ENCODE data around the gene NUP50.

NUP50 gene

GRCh38 chr22:45229181-45229580 lies 65.5 kb downstream of the NUP50 start:
- no peak overlapping the region for H3K4me3 ChIP-seq (ENCODE audit: insufficient read depth in 1 of 2, low read depth in 1 of 2, low read length in 2 of 2)
- no peak overlapping the region for H2BK5ac ChIP-seq (ENCODE audit: low read depth, low read length, poor library complexity, severe bottlenecking)
- H3K27me3 ChIP-seq (ENCODE audit: control insufficient read depth in 1 of 2, insufficient read depth in 1 of 2, low read length in 2 of 2): no peaks in the 10 kb centered on the region
- H3K79me1 ChIP-seq (replicated peaks; ENCODE audit: low read length, poor library complexity, severe bottlenecking): peaks cover 55% of the 10 kb centered on the region
- no peaks in the 10 kb centered on the region for H3K9me3 ChIP-seq (ENCODE audit: control insufficient read depth, low read length)
- no peak overlapping the region for H4K8ac ChIP-seq (ENCODE audit: low read length)
- H3K18ac ChIP-seq (ENCODE audit: low read depth in 1 of 2, low read length in 2 of 2): no peak overlapping the region
- no peak overlapping the region for H3K23ac ChIP-seq (ENCODE audit: low read length in 2 of 2)
- peaks cover 8% of the 10 kb centered on the region for H3K4me1 ChIP-seq (ENCODE audit: control insufficient read depth, insufficient read depth, low read depth, low read length)
- WGBS: 96% methylated on average over 9 of the region's 13 CpGs
- no peak overlapping the region for H4K91ac ChIP-seq (ENCODE audit: low read length)
- no peak overlapping the region for H2BK15ac ChIP-seq (ENCODE audit: low read depth, poor library complexity, severe bottlenecking)
- no peak overlapping the region for H3K4ac ChIP-seq (ENCODE audit: low read depth in 1 of 2, low read length in 2 of 2)
- no peak overlapping the region for H2AK5ac ChIP-seq (ENCODE audit: low read length, severe bottlenecking)
- H3K9ac ChIP-seq (ENCODE audit: low read length): no peak overlapping the region
- no peak overlapping the region for H2AFZ ChIP-seq (ENCODE audit: low read depth, low read length)
- H3K14ac ChIP-seq (ENCODE audit: low read length in 2 of 2): no peak overlapping the region
- H2BK12ac ChIP-seq (ENCODE audit: low read length in 2 of 2): no peak overlapping the region
- H3K36me3 ChIP-seq (ENCODE audit: control insufficient read depth in 1 of 2, insufficient read depth in 2 of 2, low read depth in 1 of 2, low read length in 2 of 2): peaks cover 0 to 39% of the 10 kb centered on the region in 2 experiments
- no peak overlapping the region for H3K27ac ChIP-seq (ENCODE audit: low read length, poor library complexity, severe bottlenecking)
- no peak overlapping the region for H3K4me2 ChIP-seq (ENCODE audit: low read length, poor library complexity, severe bottlenecking)
- H2BK120ac ChIP-seq (ENCODE audit: low read depth, low read length): no peak overlapping the region
- no peak for DNase-seq

GRCh38 chr22:45230026-45230721 lies 66.4 kb downstream of the NUP50 start:
- Histone ChIP-seq H3K4me2 (ENCODE audit: low read length, poor library complexity, severe bottlenecking) (no peak overlapping the region), H4K8ac (ENCODE audit: low read length) (no peak overlapping the region), H3K9ac (ENCODE audit: low read length) (no peak overlapping the region), H3K23ac (ENCODE audit: low read length in 2 of 2) (no peak overlapping the region), H3K9me3 (ENCODE audit: control insufficient read depth, low read length) (no peaks in the 10 kb centered on the region), H3K4me1 (ENCODE audit: control insufficient read depth, insufficient read depth, low read depth, low read length) (peaks cover 8% of the 10 kb centered on the region), H3K27ac (ENCODE audit: low read length, poor library complexity, severe bottlenecking) (no peak overlapping the region), H2BK5ac (ENCODE audit: low read depth, low read length, poor library complexity, severe bottlenecking) (no peak overlapping the region), H2AFZ (ENCODE audit: low read depth, low read length) (no peak overlapping the region), H3K4ac (ENCODE audit: low read depth in 1 of 2, low read length in 2 of 2) (no peak overlapping the region), H2BK15ac (ENCODE audit: low read depth, poor library complexity, severe bottlenecking) (no peak overlapping the region), H3K36me3 (ENCODE audit: control insufficient read depth in 1 of 2, insufficient read depth in 2 of 2, low read depth in 1 of 2, low read length in 2 of 2) (peaks cover 0 to 40% of the 10 kb centered on the region in 2 experiments), H3K18ac (ENCODE audit: low read depth in 1 of 2, low read length in 2 of 2) (no peak overlapping the region), H3K14ac (ENCODE audit: low read length in 2 of 2) (no peak overlapping the region), H3K4me3 (ENCODE audit: insufficient read depth in 1 of 2, low read depth in 1 of 2, low read length in 2 of 2) (no peak overlapping the region), H4K91ac (ENCODE audit: low read length) (no peak overlapping the region), H3K79me1 (replicated peaks; ENCODE audit: low read length, poor library complexity, severe bottlenecking) (peaks cover 53% of the 10 kb centered on the region), H3K27me3 (ENCODE audit: control insufficient read depth in 1 of 2, insufficient read depth in 1 of 2, low read length in 2 of 2) (no peaks in the 10 kb centered on the region), H2BK120ac (ENCODE audit: low read depth, low read length) (no peak overlapping the region), H2BK12ac (ENCODE audit: low read length in 2 of 2) (no peak overlapping the region), H2AK5ac (ENCODE audit: low read length, severe bottlenecking) (no peak overlapping the region)
- DNase-seq: no peak
- 87% methylated on average over 16 of the region's 16 CpGs for WGBS

DNA sequence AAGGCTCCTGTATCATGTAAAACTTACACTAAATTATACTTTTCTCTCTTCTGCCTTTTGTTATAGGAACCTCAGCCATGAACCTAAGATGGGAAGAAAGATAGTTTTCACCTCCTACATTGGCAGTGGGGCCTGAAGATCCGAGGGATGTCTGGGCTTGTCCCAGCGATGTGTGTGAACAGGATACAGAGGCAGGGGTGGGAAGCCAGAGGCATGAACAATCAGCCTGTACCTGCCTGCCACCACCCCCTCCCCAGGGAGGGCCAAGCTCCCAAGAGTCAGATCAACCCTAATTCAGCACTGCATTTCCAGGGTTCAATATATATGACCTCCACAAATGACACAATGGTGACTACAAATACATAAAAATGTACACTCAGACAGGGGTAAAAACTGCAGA lies 67.6 kb downstream of the NUP50 start:
- H3K4me2 ChIP-seq (ENCODE audit: low read length, poor library complexity, severe bottlenecking): no peak overlapping the region

GRCh38 chr22:45233386-45233785 lies 69.7 kb downstream of the NUP50 start:
- peaks cover 56% of the 10 kb centered on the region for H3K79me1 ChIP-seq (replicated peaks; ENCODE audit: low read length, poor library complexity, severe bottlenecking)
- no peak overlapping the region for H2BK5ac ChIP-seq (ENCODE audit: low read depth, low read length, poor library complexity, severe bottlenecking)
- no peak overlapping the region for H3K4me3 ChIP-seq (ENCODE audit: insufficient read depth in 1 of 2, low read depth in 1 of 2, low read length in 2 of 2)
- H3K36me3 ChIP-seq (ENCODE audit: control insufficient read depth in 1 of 2, insufficient read depth in 2 of 2, low read depth in 1 of 2, low read length in 2 of 2): peaks cover 0 to 42% of the 10 kb centered on the region in 2 experiments
- no peak overlapping the region for H3K18ac ChIP-seq (ENCODE audit: low read depth in 1 of 2, low read length in 2 of 2)
- H4K91ac ChIP-seq (ENCODE audit: low read length): no peak overlapping the region
- H3K27me3 ChIP-seq (ENCODE audit: control insufficient read depth in 1 of 2, insufficient read depth in 1 of 2, low read length in 2 of 2): no peaks in the 10 kb centered on the region
- no peak overlapping the region for H4K8ac ChIP-seq (ENCODE audit: low read length)
- H3K14ac ChIP-seq (ENCODE audit: low read length in 2 of 2): no peak overlapping the region
- no peaks in the 10 kb centered on the region for H3K9me3 ChIP-seq (ENCODE audit: control insufficient read depth, low read length)
- DNase-seq: no peak
- no peak overlapping the region for H3K9ac ChIP-seq (ENCODE audit: low read length)
- no peak overlapping the region for H2AFZ ChIP-seq (ENCODE audit: low read depth, low read length)
- H3K23ac ChIP-seq (ENCODE audit: low read length in 2 of 2): no peak overlapping the region
- no peak overlapping the region for H2BK120ac ChIP-seq (ENCODE audit: low read depth, low read length)
- no peak overlapping the region for H2AK5ac ChIP-seq (ENCODE audit: low read length, severe bottlenecking)
- no peak overlapping the region for H2BK15ac ChIP-seq (ENCODE audit: low read depth, poor library complexity, severe bottlenecking)
- peaks cover 7% of the 10 kb centered on the region for H3K4me1 ChIP-seq (ENCODE audit: control insufficient read depth, insufficient read depth, low read depth, low read length)
- H3K27ac ChIP-seq (ENCODE audit: low read length, poor library complexity, severe bottlenecking): no peak overlapping the region
- H3K4me2 ChIP-seq (ENCODE audit: low read length, poor library complexity, severe bottlenecking): no peak overlapping the region
- no peak overlapping the region for H2BK12ac ChIP-seq (ENCODE audit: low read length in 2 of 2)
- 94% methylated on average over 9 of the region's 10 CpGs for WGBS
- no peak overlapping the region for H3K4ac ChIP-seq (ENCODE audit: low read depth in 1 of 2, low read length in 2 of 2)

More for the DNA sequence above, 67.6 kb downstream of the NUP50 start:
- Histone ChIP-seq H2AK5ac (ENCODE audit: low read length, severe bottlenecking) (no peak overlapping the region), H2BK12ac (ENCODE audit: low read length in 2 of 2) (no peak overlapping the region), H3K9ac (ENCODE audit: low read length) (no peak overlapping the region), H4K8ac (ENCODE audit: low read length) (no peak overlapping the region), H2AFZ (ENCODE audit: low read depth, low read length) (no peak overlapping the region), H3K18ac (ENCODE audit: low read depth in 1 of 2, low read length in 2 of 2) (no peak overlapping the region), H3K4me1 (ENCODE audit: control insufficient read depth, insufficient read depth, low read depth, low read length) (peaks cover 5% of the 10 kb centered on the region), H3K4me3 (ENCODE audit: insufficient read depth in 1 of 2, low read depth in 1 of 2, low read length in 2 of 2) (no peak overlapping the region), H3K23ac (ENCODE audit: low read length in 2 of 2) (no peak overlapping the region), H3K4ac (ENCODE audit: low read depth in 1 of 2, low read length in 2 of 2) (no peak overlapping the region), H3K27ac (ENCODE audit: low read length, poor library complexity, severe bottlenecking) (no peak overlapping the region), H4K91ac (ENCODE audit: low read length) (no peak overlapping the region), H3K79me1 (replicated peaks; ENCODE audit: low read length, poor library complexity, severe bottlenecking) (peaks cover 52% of the 10 kb centered on the region), H3K14ac (ENCODE audit: low read length in 2 of 2) (no peak overlapping the region), H2BK5ac (ENCODE audit: low read depth, low read length, poor library complexity, severe bottlenecking) (no peak overlapping the region), H3K9me3 (ENCODE audit: control insufficient read depth, low read length) (no peaks in the 10 kb centered on the region), H2BK15ac (ENCODE audit: low read depth, poor library complexity, severe bottlenecking) (no peak overlapping the region), H2BK120ac (ENCODE audit: low read depth, low read length) (no peak overlapping the region), H3K27me3 (ENCODE audit: control insufficient read depth in 1 of 2, insufficient read depth in 1 of 2, low read length in 2 of 2) (no peaks in the 10 kb centered on the region), H3K36me3 (ENCODE audit: control insufficient read depth in 1 of 2, insufficient read depth in 2 of 2, low read depth in 1 of 2, low read length in 2 of 2) (peaks cover 0 to 38% of the 10 kb centered on the region in 2 experiments)
- no peak for DNase-seq
- WGBS: 58% methylated on average over 2 of the region's 2 CpGs

Measured in mesenchymal stem cell (in vitro differentiated cells and primary cell).